Measurements from ENCODE around the gene TPRN. TPM values are rescaled to one million over a fixed set of nuclear protein-coding genes. Genes with fewer than 3 reads are reported as not detected.

The TPRN gene
- total and polyA plus RNA-seq, 12 donors: 10.2 to 31.5 (median 20.4) TPM

DNA sequence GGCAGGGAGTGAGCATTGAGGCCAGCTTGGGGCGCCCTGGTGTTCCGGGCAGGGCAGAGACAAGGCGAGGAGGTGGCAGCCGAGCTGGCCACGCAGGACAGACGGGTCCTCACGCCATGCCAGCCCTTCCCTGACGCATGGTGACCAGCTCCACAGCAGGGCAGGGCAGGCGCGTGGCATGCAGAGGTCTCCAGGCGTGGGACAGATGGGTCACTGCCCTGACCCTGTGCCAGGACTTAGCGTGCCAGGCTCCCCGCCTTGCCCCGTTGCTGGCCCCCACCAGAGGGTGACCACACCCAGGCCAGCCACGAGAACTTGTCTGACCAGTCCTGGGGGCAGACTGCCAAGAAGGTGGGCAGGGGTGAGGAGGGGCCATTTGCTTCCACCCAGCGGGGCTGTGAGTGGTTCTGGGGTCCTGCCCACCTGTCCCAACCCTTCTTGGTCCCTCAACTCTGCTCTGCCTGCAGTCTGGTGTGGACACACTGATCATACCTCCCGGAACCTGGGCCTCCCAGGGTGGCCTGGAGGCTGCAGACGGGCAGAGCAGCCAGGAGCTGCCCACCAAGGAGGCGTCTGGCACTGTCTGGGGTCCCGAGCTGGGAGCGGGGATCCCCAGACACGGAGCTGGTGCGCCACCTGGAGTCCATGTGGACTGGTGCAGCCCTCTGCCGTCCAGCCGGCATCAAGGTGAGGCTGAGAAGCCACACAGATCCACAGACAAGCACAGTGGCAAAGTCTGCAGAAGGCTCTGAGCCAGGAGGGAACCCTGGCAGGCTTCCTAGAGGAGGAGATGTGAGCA, 26.7 kb upstream of the TPRN start, which contains the start of gene RNF224:
RNF224 (plus strand) TSS at position 449 of the 799 bp plus-strand sequence. CDS start 834 bp downstream, outside the sequence.
- peak; percentile 76 to 93 (median 88) for TF ChIP-seq CTCF (IDR thresholded peaks at IDR 0.05)
- 41% methylated on average over 25 of the region's 25 CpGs for WGBS, 2 donors
- peaks cover 7 to 24% (median 18%) of the 10 kb centered on the region in 9 donors for H3K4me1 ChIP-seq
- ATAC-seq (peak in 5 of 8 donors; percentile 12 to 34 (median 25)), DNase-seq (peak; percentile 65 to 78)
- H3K9me3 ChIP-seq: no peaks in the 10 kb centered on the region
- intact Hi-C loops (cut with DNase I): loop anchor here in 8 of 10 donors (1.0 to 5.0 kb wide), 8 partner anchors 35 to 110 kb away; partner anchors contain the start of genes ANAPC2 (in 1 of the 8) and SSNA1 (in 1 of the 8)
- no peaks in the 10 kb centered on the region for H3K36me3 ChIP-seq
- H3K27ac ChIP-seq: no peak within 1 kb of the TSS
- no peak within 1 kb of the TSS for H3K4me3 ChIP-seq
- peaks cover 16 to 44% (median 43%) of the 10 kb centered on the region in 7 donors for H3K27me3 ChIP-seq

DNA sequence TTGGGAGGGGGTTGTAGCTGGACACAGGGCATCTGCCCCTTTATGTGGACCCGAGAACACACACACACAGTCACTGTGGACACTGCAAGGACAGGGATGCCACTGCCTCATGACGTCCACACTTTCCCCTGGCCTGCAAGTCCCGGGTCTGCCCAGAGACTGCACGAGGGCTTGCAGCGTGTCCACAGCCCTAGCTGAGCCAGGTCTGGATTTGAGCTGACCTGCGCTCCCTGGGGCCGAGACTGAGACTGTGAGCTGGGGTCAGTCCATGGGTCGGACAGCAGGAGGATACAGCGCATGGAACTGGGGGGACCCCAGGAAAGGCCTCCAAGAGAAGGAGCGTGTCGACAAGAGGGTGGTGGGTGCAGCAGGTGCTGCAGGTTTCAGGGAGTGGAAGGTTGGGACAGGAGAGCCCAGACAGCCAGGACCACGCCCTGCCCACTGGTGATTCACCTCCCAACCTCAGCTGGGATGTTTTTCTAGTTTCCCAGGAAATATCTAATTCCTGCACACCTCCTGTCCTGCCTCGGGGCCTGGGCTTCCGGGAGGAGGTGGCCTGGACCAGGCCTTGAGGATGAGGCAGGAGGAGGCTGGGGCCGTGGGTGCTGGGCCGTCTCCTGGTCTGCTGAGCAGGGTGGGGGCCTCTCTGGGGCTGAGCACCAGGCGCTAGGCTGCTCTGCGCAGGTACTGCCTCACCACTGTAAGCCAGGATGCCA, 26.0 kb upstream of the TPRN start:
- Histone ChIP-seq H3K36me3 (no peaks in the 10 kb centered on the region), H3K27me3 (peaks cover 9 to 36% (median 35%) of the 10 kb centered on the region in 7 donors), H3K4me3 (no peak overlapping the region), H3K4me1 (peaks cover 7 to 27% (median 21%) of the 10 kb centered on the region in 9 donors), H3K9me3 (no peaks in the 10 kb centered on the region), H3K27ac (no peak overlapping the region)
- WGBS, 2 donors: 74 to 78% methylated on average over 18 of the region's 18 CpGs
- ATAC-seq (no peak), DNase-seq (no peak)
- TF ChIP-seq CTCF (IDR thresholded peaks at IDR 0.05): no peak
- intact Hi-C loops (cut with DNase I): loop anchor here in 8 of 10 donors (1.0 to 5.0 kb wide), 8 partner anchors 34 to 110 kb away; partner anchors contain the start of genes ANAPC2 (in 1 of the 8) and SSNA1 (in 1 of the 8)

DNA sequence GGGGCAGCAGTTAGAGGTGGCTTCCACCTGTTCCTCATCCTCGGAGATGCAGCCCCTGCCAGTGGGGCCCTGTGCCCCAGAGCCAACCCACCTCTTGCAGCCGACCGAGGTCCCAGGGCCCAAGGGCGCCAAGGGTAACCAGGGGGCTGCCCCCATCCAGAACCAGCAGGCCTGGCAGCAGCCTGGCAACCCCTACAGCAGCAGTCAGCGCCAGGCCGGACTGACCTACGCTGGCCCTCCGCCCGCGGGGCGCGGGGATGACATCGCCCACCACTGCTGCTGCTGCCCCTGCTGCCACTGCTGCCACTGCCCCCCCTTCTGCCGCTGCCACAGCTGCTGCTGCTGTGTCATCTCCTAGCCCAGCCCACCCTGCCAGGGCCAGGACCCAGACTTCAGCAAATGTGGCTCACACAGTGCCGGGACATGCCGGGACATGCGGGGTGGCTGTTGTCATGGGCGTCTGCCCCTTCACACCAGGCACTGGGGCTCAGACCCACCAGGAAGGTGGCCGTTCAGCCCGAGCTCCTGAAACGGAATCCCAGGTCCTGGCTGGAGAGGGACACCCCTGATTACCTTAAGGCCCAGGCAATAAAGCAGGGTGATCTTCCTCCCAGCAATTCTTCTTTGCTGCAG, 25.3 kb upstream of the TPRN start:
- ATAC-seq: no peak

More for the DNA sequence above, 25.3 kb upstream of the TPRN start:
- Histone ChIP-seq H3K4me3 (no peak overlapping the region), H3K36me3 (no peaks in the 10 kb centered on the region), H3K27ac (no peak overlapping the region), H3K4me1 (peaks cover 7 to 32% (median 24%) of the 10 kb centered on the region in 9 donors), H3K9me3 (no peaks in the 10 kb centered on the region), H3K27me3 (peaks cover 7 to 33% (median 29%) of the 10 kb centered on the region in 7 donors)
- intact Hi-C loops (cut with DNase I): loop anchor here in 8 of 10 donors (2.0 to 5.0 kb wide), 8 partner anchors 34 to 109 kb away; partner anchors contain the start of genes ANAPC2 (in 2 of the 8) and SSNA1 (in 2 of the 8)
- DNase-seq: no peak
- TF ChIP-seq CTCF (IDR thresholded peaks at IDR 0.05): no peak
- WGBS, 2 donors: 76 to 84% methylated on average over 21 of the region's 21 CpGs

Data from heart right ventricle (tissue), 16 donors.